Fibroblast of mammary gland (primary cell): ENCODE results near the gene MRPS9.

Source experiments
- DNase-seq: peaks from one replicate; pipeline ENCODE4 v3.0.0-alpha.2; 2010; ENCODE audit warnings: low read depth
- H3K4me3 ChIP-seq: 2 replicates; pipeline ENCODE4 v1.5.1; 2011; ENCODE audit warnings: low read depth, mild to moderate bottlenecking, low read length, moderate library complexity; ENCODE audit not compliant: control insufficient read depth
- TF ChIP-seq, protein P1 (sequence below): conservative IDR thresholded peaks from 2 replicates; pipeline ENCODE4 v1.5.1; 2011; ENCODE audit warnings: low read depth, low read length, inconsistent platforms; ENCODE audit not compliant: control insufficient read depth, insufficient read depth

The MRPS9 gene

DNA sequence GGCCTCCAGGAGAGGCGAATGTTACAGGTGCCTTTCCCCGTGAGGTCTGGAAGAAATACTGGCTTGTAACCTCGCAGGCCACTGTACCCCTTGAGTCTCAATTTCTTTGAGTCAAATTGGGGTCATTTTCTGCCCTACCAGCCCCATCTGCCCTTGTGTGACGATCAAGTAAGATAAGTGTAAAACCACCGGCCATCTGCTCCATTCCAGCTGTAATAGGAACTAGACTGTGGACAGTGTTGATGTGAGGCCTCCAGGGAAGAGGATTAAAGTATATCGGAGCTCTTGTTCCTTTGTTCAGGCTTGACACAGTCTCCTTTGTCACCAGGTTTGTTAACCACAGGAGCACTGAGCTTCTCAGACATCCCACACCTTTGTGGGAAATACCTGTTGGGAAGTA, 65.6 kb downstream of the MRPS9 start:
- no peak for DNase-seq
- TF ChIP-seq, protein P1, sequence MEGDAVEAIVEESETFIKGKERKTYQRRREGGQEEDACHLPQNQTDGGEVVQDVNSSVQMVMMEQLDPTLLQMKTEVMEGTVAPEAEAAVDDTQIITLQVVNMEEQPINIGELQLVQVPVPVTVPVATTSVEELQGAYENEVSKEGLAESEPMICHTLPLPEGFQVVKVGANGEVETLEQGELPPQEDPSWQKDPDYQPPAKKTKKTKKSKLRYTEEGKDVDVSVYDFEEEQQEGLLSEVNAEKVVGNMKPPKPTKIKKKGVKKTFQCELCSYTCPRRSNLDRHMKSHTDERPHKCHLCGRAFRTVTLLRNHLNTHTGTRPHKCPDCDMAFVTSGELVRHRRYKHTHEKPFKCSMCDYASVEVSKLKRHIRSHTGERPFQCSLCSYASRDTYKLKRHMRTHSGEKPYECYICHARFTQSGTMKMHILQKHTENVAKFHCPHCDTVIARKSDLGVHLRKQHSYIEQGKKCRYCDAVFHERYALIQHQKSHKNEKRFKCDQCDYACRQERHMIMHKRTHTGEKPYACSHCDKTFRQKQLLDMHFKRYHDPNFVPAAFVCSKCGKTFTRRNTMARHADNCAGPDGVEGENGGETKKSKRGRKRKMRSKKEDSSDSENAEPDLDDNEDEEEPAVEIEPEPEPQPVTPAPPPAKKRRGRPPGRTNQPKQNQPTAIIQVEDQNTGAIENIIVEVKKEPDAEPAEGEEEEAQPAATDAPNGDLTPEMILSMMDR = no peak
- no peak overlapping the region for H3K4me3 ChIP-seq

DNA sequence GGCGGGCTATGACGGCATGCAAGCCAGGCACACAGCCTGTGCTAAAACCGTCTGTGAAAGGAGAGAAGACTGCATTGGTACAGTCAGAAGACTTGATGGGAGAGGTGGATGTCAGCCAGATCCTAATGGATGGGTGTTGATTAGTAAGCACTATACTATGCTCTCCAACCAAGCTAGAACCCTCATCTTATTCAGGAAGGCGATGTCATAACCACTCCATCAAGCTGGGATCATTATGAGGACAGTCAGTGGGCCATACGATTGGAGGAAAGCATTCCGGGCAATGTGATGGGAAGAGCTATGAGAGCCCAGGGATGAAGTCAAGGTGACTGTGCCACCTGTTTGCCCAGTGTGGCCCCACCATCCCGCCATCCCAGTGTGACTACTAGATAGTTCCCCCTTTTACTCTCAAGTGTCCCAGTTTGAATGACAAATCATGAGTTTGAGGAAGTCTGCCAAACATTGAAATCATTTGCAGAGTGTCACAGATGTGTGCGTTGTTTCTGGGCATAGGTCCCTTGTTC, 66.4 kb downstream of the MRPS9 start:
- TF ChIP-seq, protein P1 = no peak
- no peak overlapping the region for H3K4me3 ChIP-seq
- DNase-seq = peak; percentile 81

DNA sequence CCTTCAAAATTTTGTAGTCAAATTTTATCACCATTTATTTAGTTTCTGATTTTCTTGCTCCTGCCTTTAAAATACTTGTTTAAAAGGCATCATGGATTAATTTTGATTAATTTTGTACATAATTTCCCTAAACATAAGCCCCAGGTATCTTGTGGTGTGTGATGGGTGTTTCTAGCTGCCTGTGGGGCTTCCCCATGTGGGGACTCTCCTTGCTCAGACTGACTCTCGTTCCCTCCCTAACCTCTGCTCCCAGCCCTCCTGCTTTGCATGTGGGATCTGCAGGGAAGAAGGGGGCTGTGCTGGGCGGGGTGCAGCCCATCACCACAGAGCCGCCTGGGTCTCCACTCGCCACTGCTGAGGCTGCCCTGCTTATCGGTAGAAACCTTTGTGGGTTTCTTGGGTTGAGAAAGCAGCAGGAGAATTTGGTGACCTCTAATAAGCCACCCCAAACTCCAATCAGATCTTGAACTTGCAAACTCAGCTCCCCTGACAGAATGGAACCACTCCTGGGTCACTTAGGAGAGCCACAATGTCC, 72.5 kb downstream of the MRPS9 start:
- no peak overlapping the region for H3K4me3 ChIP-seq
- no peak for DNase-seq
- TF ChIP-seq, protein P1 = no peak

DNA sequence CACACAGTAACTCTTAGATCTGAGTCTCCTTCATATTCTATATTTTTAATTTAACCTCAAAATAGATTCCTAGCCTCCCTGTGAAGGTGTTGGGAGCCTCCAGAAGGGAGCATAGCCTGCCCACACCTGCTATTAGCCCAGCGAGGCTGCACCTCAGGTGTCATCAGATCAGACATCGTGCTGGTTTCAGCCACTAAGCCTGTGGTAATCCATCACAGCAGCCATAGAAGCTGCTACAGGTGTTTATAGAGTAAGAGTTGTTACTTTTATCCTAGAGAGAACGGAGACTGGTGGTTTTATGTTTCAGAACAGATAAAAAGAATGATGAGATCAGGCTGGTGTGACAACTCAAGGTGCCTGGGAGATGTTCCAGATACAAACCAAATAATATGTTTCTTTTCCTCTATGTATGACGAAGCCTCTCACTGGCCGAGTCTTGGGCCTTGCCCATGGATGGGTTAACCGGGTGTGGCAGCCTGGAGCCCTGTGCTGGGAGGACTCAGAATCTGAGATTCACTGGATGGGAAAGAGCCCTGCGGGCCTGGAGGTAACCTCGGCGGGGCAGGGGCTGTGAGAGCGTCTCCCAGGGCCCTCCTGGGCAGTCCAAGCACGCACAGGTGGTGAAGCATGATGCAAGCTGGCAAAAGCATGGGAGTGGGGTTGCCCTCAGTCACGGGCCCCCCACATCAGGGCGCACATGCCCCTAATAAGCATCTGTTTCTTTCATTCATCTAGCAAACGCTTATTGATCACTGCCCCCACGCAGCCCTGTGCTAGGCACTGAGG, 73.7 kb downstream of the MRPS9 start:
- H3K4me3 ChIP-seq = no peak overlapping the region
- DNase-seq = no peak
- TF ChIP-seq, protein P1 = no peak

DNA sequence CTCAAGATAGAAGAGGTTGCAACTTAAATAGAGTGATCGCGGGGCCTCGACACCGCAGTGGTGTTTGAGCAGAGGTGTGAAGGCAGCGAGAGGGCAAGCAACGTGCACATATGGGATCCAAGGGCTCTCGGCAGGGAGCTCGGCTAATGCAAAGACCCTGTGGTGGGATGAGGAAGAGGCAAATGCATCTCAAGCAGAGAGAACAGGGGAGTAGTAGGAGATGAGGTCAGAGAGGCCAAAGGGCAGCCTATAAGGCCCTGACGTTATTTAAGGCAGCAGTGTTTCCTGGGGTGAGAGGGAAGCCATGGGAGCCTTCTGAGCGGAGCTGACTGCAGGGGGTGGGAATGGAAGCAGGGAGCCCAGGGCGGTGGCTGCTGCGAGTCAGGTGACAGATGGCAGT, 74.5 kb downstream of the MRPS9 start:
- H3K4me3 ChIP-seq = no peak overlapping the region
- TF ChIP-seq, protein P1 = no peak
- no peak for DNase-seq

DNA sequence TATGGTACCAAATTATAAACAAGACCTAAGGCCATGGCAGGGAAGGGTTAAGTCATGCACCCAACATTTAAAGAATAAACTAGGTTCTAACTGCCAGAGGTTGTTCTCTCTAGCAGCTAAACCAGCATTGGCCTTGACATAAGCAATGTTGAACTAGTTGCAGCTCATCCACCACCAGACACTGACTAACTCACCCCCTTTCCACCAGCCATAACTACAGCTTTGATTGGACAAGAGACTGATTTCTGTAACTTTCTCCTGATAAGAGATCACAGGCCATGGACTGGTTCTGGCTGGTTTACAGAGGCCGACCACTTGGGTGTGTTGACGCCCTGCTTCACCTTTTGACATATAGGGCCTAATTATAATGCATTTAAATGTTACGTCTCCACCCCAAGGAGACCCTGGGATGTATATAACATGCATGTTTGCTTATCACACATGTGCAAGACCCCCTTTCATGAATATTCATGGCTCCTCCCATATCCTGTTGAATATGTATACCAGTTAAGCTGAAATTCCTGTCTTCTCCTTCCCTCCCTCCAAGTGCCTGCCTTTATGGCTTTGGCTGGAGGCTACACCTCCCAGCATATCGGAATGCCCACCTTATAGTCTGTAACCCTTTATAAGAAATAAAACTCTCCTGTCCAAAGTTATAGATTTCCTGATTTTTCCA, 75.9 kb downstream of the MRPS9 start:
- TF ChIP-seq, protein P1 = no peak
- no peak for DNase-seq
- H3K4me3 ChIP-seq = no peak overlapping the region
